Stimulated activated CD8-positive, alpha-beta memory T cell treated with anti-CD3 and anti-CD28 coated beads, Interleukin-12 subunit alpha, Interleukin-12 subunit beta, amount 100 ng/mL, for 1 hour (primary cell): ENCODE measurements around the gene RAB11FIP4.
A peak's percentile ranks its signal among the peaks of the same experiment; 100 is the strongest.

Source experiments
- DNase-seq: peaks from one replicate; pipeline ENCODE4 v3.0.0-alpha.2; 2020; ENCODE audit warnings: low read depth

Gene RAB11FIP4

GRCh38 chr17:31499771-31500554 lies 108.5 kb downstream of the RAB11FIP4 start:
- DNase-seq: no peak

GRCh38 chr17:31506517-31506916 lies 115.0 kb downstream of the RAB11FIP4 start:
- DNase-seq: no peak

- peak; percentile 56 for DNase-seq
These were observed 117.0 kb downstream of the RAB11FIP4 start for GRCh38 chr17:31508288-31509094.

GRCh38 chr17:31509095-31509804 lies 117.8 kb downstream of the RAB11FIP4 start:
- no peak for DNase-seq

GRCh38 chr17:31509805-31510177 lies 118.3 kb downstream of the RAB11FIP4 start:
- no peak for DNase-seq

- no peak for DNase-seq
These were observed 119.1 kb downstream of the RAB11FIP4 start for GRCh38 chr17:31510308-31511194.

- DNase-seq: no peak
These were observed 119.7 kb downstream of the RAB11FIP4 start for GRCh38 chr17:31511195-31511578.

GRCh38 chr17:31511580-31511979 lies 120.1 kb downstream of the RAB11FIP4 start:
- no peak for DNase-seq

- DNase-seq: no peak
These were observed 120.7 kb downstream of the RAB11FIP4 start for GRCh38 chr17:31512104-31512740.

GRCh38 chr17:31512796-31513195 lies 121.3 kb downstream of the RAB11FIP4 start:
- no peak for DNase-seq

- no peak for DNase-seq
These were observed 122.4 kb downstream of the RAB11FIP4 start for GRCh38 chr17:31513731-31514427.

GRCh38 chr17:31515267-31515666 lies 123.8 kb downstream of the RAB11FIP4 start:
- no peak for DNase-seq

- no peak for DNase-seq
These were observed 126.0 kb downstream of the RAB11FIP4 start for GRCh38 chr17:31517524-31517923.

- no peak for DNase-seq
These were observed 127.0 kb downstream of the RAB11FIP4 start for GRCh38 chr17:31518478-31518877.

GRCh38 chr17:31521632-31522283 lies 130.3 kb downstream of the RAB11FIP4 start:
- no peak for DNase-seq

- DNase-seq: no peak
These were observed 130.9 kb downstream of the RAB11FIP4 start for GRCh38 chr17:31522284-31522931.

GRCh38 chr17:31522987-31523495 lies 131.6 kb downstream of the RAB11FIP4 start:
- DNase-seq: no peak

GRCh38 chr17:31523862-31524730 lies 132.6 kb downstream of the RAB11FIP4 start:
- DNase-seq: no peak
